Spleen (tissue), 7 donors: ENCODE results near the gene ABLIM3.

Experiments used
- POLR2A ChIP-seq, 3 donors: fragments of 450-650 bp; IDR thresholded peaks; one replicate each; pipeline ENCODE4 v1.5.1; 2017; ENCODE audit warnings: antibody characterized with exemption in 3 of 3, mild to moderate bottlenecking in 1 of 3
- POLR2AphosphoS5 ChIP-seq, 3 donors: sonication (generic); formaldehyde crosslinking; IDR thresholded peaks; one replicate each; pipeline ENCODE4 v1.5.1; 2017; ENCODE audit warnings: antibody characterized with exemption in 3 of 3
- TF ChIP-seq, protein P1 (sequence below), 11 experiments: fragments of 200-600 bp in 7 of 11; fragments of 450-650 bp in 4 of 11; sonication (generic) in 4 of 11; IDR thresholded peaks in 8 of 11; conservative IDR thresholded peaks in 3 of 11; 1 replicate in 7 of 11; 2 replicates in 4 of 11; pipeline versions ENCODE4 v1.4.0 to v1.8.0; 2016 to 2021; ENCODE audit warnings: antibody characterized with exemption in 11 of 11, inconsistent platforms in 4 of 11, mild to moderate bottlenecking in 1 of 11
- donor health status: DM: no; HTN: no; CAD: no; lungs with moderate emphysema.
- donor health status: DM: no; HTN: no; CAD: no.
- donor health status: DM: no; HTN: no; CAD: no.

DNA sequence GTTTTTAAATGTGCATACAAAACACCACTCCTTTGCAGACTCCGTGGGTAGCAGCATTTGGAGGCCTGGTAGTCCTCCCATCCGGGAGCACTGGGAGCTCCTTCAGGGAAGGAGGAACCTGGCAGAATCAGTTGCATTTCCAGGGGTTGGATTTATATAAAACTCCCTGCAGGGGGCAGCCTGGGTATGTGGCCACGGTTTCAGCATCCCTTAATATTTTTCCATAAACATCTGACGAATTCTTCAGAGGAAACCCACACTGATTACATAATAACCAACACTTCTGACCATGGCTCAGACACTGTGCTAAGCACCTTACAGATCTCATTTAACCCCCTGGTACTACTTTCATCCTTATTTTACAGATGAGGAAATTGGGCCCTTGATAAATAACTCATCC, 124.3 kb downstream of the ABLIM3 start:
- TF ChIP-seq POLR2AphosphoS5 (IDR thresholded peaks at IDR 0.05), result no peak
- TF ChIP-seq POLR2A (IDR thresholded peaks at IDR 0.05), result no peak
- TF ChIP-seq, protein P1, sequence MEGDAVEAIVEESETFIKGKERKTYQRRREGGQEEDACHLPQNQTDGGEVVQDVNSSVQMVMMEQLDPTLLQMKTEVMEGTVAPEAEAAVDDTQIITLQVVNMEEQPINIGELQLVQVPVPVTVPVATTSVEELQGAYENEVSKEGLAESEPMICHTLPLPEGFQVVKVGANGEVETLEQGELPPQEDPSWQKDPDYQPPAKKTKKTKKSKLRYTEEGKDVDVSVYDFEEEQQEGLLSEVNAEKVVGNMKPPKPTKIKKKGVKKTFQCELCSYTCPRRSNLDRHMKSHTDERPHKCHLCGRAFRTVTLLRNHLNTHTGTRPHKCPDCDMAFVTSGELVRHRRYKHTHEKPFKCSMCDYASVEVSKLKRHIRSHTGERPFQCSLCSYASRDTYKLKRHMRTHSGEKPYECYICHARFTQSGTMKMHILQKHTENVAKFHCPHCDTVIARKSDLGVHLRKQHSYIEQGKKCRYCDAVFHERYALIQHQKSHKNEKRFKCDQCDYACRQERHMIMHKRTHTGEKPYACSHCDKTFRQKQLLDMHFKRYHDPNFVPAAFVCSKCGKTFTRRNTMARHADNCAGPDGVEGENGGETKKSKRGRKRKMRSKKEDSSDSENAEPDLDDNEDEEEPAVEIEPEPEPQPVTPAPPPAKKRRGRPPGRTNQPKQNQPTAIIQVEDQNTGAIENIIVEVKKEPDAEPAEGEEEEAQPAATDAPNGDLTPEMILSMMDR (IDR thresholded peaks at IDR 0.05 in 8 of 11, conservative IDR thresholded peaks at IDR 0.05 in 3 of 11), result peak in 7 of 11 experiments; percentile 12 to 43 (median 36)
